Neutrophil (primary cell): ENCODE results near the gene CACNA1S.

Experiments
- H3K27ac ChIP-seq: fragments of 200-600 bp; sonication (generic); 2 replicates; pipeline ENCODE4 v1.5.1; 2016; ENCODE audit warnings: mild to moderate bottlenecking, moderate library complexity
- H3K27me3 ChIP-seq: fragments of 200-600 bp; sonication (generic); 2 replicates; pipeline ENCODE4 v1.6.0; 2016; ENCODE audit warnings: mild to moderate bottlenecking
- H3K36me3 ChIP-seq: fragments of 200-600 bp; sonication (generic); 2 replicates; pipeline ENCODE4 v1.5.1; 2017
- H3K4me1 ChIP-seq, 2 experiments: fragments of 200-600 bp in 1 of 2; sonication (generic) in 1 of 2; 1 replicate in 1 of 2; 2 replicates in 1 of 2; pipeline versions ENCODE4 v1.5.1 to v1.6.1; 2013 to 2016; ENCODE audit warnings: low read depth in 1 of 2, low read length in 1 of 2, mild to moderate bottlenecking in 1 of 2, moderate library complexity in 1 of 2; ENCODE audit not compliant: control insufficient read depth in 1 of 2, insufficient read depth in 1 of 2
- H3K4me3 ChIP-seq, 2 experiments: fragments of 200-600 bp in 1 of 2; sonication (generic) in 1 of 2; 1 replicate in 1 of 2; 2 replicates in 1 of 2; pipeline ENCODE4 v1.5.1; 2013 to 2016; ENCODE audit warnings: low read depth in 1 of 2, low read length in 1 of 2, mild to moderate bottlenecking in 1 of 2, moderate library complexity in 1 of 2
- H3K9me3 ChIP-seq: fragments of 200-600 bp; sonication (generic); 2 replicates; pipeline ENCODE4 v1.5.1; 2016
- CTCF ChIP-seq: fragments of 200-600 bp; sonication (generic); IDR thresholded peaks from 2 replicates; pipeline ENCODE4 v1.5.1; 2016; ENCODE audit warnings: antibody characterized with exemption

The CACNA1S gene

GRCh38 chr1:200992382-200993048 is 119.7 kb downstream of the CACNA1S start:
- peaks cover 26 to 32% of the 10 kb centered on the region in 2 experiments for H3K4me1 ChIP-seq
- peaks cover 98% of the 10 kb centered on the region for H3K36me3 ChIP-seq
- peak overlapping the region; percentile 82 for H3K27ac ChIP-seq
- no peaks in the 10 kb centered on the region for H3K27me3 ChIP-seq
- no peak for TF ChIP-seq CTCF
- H3K4me3 ChIP-seq = peak overlapping the region in 1 of 2 experiments; percentile 21
- no peaks in the 10 kb centered on the region for H3K9me3 ChIP-seq

GRCh38 chr1:200991097-200991614 is 121.1 kb downstream of the CACNA1S start:
- Histone ChIP-seq H3K36me3 (peaks cover 98% of the 10 kb centered on the region), H3K4me1 (peaks cover 26 to 32% of the 10 kb centered on the region in 2 experiments)

GRCh38 chr1:200990114-200990513 is 122.1 kb downstream of the CACNA1S start:
- H3K4me3 ChIP-seq = no peak overlapping the region
- no peaks in the 10 kb centered on the region for H3K27me3 ChIP-seq
- H3K4me1 ChIP-seq = peaks cover 26 to 32% of the 10 kb centered on the region in 2 experiments
- H3K9me3 ChIP-seq = no peaks in the 10 kb centered on the region
- no peak for TF ChIP-seq CTCF
- peaks cover 98% of the 10 kb centered on the region for H3K36me3 ChIP-seq
- H3K27ac ChIP-seq = no peak overlapping the region

More at GRCh38 chr1:200991097-200991614, 121.1 kb downstream of the CACNA1S start:
- H3K27ac ChIP-seq = peak overlapping the region; percentile 82
- H3K27me3 ChIP-seq = no peaks in the 10 kb centered on the region
- H3K4me3 ChIP-seq = no peak overlapping the region
- no peak for TF ChIP-seq CTCF
- H3K9me3 ChIP-seq = no peaks in the 10 kb centered on the region
